Measurements from ENCODE around the gene ACBD4.

Gene ACBD4

DNA sequence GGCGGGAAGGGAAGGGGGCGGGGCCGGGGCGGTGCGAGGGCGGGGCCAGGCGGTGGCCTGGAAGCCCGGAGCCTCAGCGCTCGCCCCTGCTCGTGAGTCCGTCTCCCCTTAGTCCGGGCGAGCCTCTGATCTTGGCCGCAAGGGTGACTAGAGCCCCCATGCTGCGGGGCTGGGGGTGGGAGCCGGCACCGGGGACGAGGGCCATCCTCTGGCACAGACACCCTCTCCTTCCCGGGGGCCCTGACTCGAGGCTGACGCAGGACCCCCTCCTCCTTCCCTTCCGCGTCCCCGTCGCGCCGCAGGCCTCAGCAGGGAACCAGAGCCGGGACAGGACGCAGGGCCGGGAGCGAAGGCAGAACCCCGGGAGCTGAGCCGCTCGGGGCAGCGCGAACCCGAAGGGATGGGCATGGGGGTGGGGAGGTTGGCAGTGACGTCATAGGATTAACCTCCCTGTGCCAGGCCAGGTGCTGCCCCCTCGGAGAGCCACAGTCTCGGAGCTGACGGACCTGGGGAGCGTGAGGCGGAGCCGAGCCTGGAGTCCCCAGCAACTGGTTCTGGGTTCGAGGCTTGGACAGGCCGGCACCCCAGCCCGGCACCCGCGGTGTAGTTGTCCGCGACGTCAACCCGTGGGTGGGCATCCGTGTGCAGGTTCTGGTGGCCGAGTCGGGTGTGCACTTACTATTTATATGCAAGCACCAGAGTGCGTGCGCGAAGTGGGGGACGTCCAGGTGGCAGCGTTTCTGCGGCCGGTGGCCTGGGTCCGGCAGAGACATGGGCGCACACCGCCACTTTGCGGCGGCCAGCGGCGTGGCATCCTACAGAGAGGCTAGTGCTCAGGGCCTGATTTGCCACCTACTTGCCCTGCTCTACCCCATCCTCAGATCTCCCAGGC is 2.7 kb upstream of the ACBD4 start (continued):
- no peak for TF ChIP-seq ZBTB49 (tag by site-specific recombination; IDR thresholded peaks at IDR 0.05; ENCODE audit: low read depth)
- no peak for TF ChIP-seq ZNF621 (tag by site-specific recombination; IDR thresholded peaks at IDR 0.05)
- no peak for TF ChIP-seq ZNF677 (tag by site-specific recombination; IDR thresholded peaks at IDR 0.05)
- TF ChIP-seq, protein P1, sequence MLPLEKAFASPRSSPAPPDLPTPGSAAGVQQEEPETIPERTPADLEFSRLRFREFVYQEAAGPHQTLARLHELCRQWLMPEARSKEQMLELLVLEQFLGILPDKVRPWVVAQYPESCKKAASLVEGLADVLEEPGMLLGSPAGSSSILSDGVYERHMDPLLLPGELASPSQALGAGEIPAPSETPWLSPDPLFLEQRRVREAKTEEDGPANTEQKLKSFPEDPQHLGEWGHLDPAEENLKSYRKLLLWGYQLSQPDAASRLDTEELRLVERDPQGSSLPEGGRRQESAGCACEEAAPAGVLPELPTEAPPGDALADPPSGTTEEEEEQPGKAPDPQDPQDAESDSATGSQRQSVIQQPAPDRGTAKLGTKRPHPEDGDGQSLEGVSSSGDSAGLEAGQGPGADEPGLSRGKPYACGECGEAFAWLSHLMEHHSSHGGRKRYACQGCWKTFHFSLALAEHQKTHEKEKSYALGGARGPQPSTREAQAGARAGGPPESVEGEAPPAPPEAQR (tag by site-specific recombination; IDR thresholded peaks at IDR 0.05) = no peak
- no peak for TF ChIP-seq ZNF624 (tag by site-specific recombination; IDR thresholded peaks at IDR 0.05)
- TF ChIP-seq HOXC10 (CRISPR knock-in tag; IDR thresholded peaks at IDR 0.05) = no peak
- TF ChIP-seq ZNF157 (tag by site-specific recombination; IDR thresholded peaks at IDR 0.05) = no peak
- TF ChIP-seq KLF10 (tag by site-specific recombination; IDR thresholded peaks at IDR 0.05) = no peak; the same call in 1 of the 2 replicates
- TF ChIP-seq ZSCAN16 (tag by site-specific recombination; IDR thresholded peaks at IDR 0.05) = no peak
- no peak for TF ChIP-seq TRIM28 (IDR thresholded peaks at IDR 0.05; ENCODE audit: borderline replicate concordance, low read length)
- peak; percentile 80; the same call in 1 of the 2 replicates for TF ChIP-seq ZNF610 (tag by site-specific recombination; IDR thresholded peaks at IDR 0.05; ENCODE audit: borderline replicate concordance)
- no peak for TF ChIP-seq ZNF10 (tag by site-specific recombination; IDR thresholded peaks at IDR 0.05)
- no peak for TF ChIP-seq ZNF645 (tag by site-specific recombination; IDR thresholded peaks at IDR 0.05)
- TF ChIP-seq ZNF211 (tag by site-specific recombination; IDR thresholded peaks at IDR 0.05; ENCODE audit: low read depth) = no peak
- TF ChIP-seq ZNF830 (tag by site-specific recombination; IDR thresholded peaks at IDR 0.05; ENCODE audit: low read depth) = no peak
- no peak for TF ChIP-seq ZNF37A (tag by site-specific recombination; IDR thresholded peaks at IDR 0.05)
- TF ChIP-seq ZNF112 (tag by site-specific recombination; IDR thresholded peaks at IDR 0.05) = no peak
- TF ChIP-seq, protein P2, sequence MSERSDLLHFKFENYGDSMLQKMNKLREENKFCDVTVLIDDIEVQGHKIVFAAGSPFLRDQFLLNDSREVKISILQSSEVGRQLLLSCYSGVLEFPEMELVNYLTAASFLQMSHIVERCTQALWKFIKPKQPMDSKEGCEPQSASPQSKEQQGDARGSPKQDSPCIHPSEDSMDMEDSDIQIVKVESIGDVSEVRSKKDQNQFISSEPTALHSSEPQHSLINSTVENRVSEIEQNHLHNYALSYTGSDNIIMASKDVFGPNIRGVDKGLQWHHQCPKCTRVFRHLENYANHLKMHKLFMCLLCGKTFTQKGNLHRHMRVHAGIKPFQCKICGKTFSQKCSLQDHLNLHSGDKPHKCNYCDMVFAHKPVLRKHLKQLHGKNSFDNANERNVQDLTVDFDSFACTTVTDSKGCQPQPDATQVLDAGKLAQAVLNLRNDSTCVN (tag by site-specific recombination; optimal IDR thresholded peaks at IDR 0.05) = peak; percentile 96
- peak; percentile 85 for TF ChIP-seq SP7 (tag by site-specific recombination; IDR thresholded peaks at IDR 0.05)
- TF ChIP-seq ZEB2 (tag by site-specific recombination; IDR thresholded peaks at IDR 0.05) = peak; percentile 95
- TF ChIP-seq, protein P3, sequence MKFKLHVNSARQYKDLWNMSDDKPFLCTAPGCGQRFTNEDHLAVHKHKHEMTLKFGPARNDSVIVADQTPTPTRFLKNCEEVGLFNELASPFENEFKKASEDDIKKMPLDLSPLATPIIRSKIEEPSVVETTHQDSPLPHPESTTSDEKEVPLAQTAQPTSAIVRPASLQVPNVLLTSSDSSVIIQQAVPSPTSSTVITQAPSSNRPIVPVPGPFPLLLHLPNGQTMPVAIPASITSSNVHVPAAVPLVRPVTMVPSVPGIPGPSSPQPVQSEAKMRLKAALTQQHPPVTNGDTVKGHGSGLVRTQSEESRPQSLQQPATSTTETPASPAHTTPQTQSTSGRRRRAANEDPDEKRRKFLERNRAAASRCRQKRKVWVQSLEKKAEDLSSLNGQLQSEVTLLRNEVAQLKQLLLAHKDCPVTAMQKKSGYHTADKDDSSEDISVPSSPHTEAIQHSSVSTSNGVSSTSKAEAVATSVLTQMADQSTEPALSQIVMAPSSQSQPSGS (tag by site-specific recombination; IDR thresholded peaks at IDR 0.05; ENCODE audit: low read depth) = peak; percentile 99
- peak; percentile 99 for TF ChIP-seq ZXDB (tag by site-specific recombination; IDR thresholded peaks at IDR 0.05)
- TF ChIP-seq, protein P4, sequence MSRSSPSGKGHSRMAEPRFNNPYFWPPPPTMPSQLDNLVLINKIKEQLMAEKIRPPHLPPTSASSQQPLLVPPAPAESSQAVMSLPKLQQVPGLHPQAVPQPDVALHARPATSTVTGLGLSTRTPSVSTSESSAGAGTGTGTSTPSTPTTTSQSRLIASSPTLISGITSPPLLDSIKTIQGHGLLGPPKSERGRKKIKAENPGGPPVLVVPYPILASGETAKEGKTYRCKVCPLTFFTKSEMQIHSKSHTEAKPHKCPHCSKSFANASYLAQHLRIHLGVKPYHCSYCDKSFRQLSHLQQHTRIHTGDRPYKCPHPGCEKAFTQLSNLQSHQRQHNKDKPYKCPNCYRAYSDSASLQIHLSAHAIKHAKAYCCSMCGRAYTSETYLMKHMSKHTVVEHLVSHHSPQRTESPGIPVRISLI (tag by site-specific recombination; IDR thresholded peaks at IDR 0.05) = no peak
- TF ChIP-seq ZNF555 (tag by site-specific recombination; conservative IDR thresholded peaks at IDR 0.05) = no peak
- no peak for TF ChIP-seq ZNF175 (tag by site-specific recombination; IDR thresholded peaks at IDR 0.05)
- TF ChIP-seq ZNF23 (tag by site-specific recombination; IDR thresholded peaks at IDR 0.05; ENCODE audit: borderline replicate concordance) = no peak
- peak; percentile 96 for TF ChIP-seq ZBTB21 (tag by site-specific recombination; IDR thresholded peaks at IDR 0.05)
- no peak for TF ChIP-seq HOXA7 (CRISPR knock-in tag; IDR thresholded peaks at IDR 0.05; ENCODE audit: borderline replicate concordance)
- TF ChIP-seq ZNF521 (tag by site-specific recombination; IDR thresholded peaks at IDR 0.05) = no peak
- no peak for TF ChIP-seq SCRT1 (tag by site-specific recombination; IDR thresholded peaks at IDR 0.05; ENCODE audit: borderline replicate concordance)
- no peak for TF ChIP-seq ZNF658 (tag by site-specific recombination; IDR thresholded peaks at IDR 0.05)

All from HEK293 (cell line).